Ishikawa (cell line): ENCODE data around the gene SKA1.

Experiments used
- CEBPB ChIP-seq: IDR thresholded peaks from 2 replicates; pipeline ENCODE4 v1.6.1; 2012
- CREB1 ChIP-seq: IDR thresholded peaks from 2 replicates; pipeline ENCODE4 v1.6.1; 2012; ENCODE audit warnings: low read depth
- EP300 ChIP-seq: IDR thresholded peaks from 2 replicates; pipeline ENCODE4 v1.6.1; 2012; ENCODE audit warnings: borderline replicate concordance
- FOXM1 ChIP-seq: IDR thresholded peaks from 2 replicates; pipeline ENCODE4 v1.6.1; 2012; ENCODE audit warnings: low read depth, borderline replicate concordance
- MAX ChIP-seq: IDR thresholded peaks from 2 replicates; pipeline ENCODE4 v1.6.1; 2012
- NFIC ChIP-seq: IDR thresholded peaks from 2 replicates; pipeline ENCODE4 v1.6.1; 2012
- RAD21 ChIP-seq: IDR thresholded peaks from 2 replicates; pipeline ENCODE4 v1.6.1; 2012; ENCODE audit warnings: low read depth
- REST ChIP-seq: IDR thresholded peaks from 2 replicates; pipeline ENCODE4 v1.6.1; 2012; ENCODE audit warnings: low read depth, mild to moderate bottlenecking
- TAF1 ChIP-seq: IDR thresholded peaks from 2 replicates; pipeline ENCODE4 v1.6.1; 2012; ENCODE audit warnings: low read depth, mild to moderate bottlenecking
- TEAD4 ChIP-seq: IDR thresholded peaks from 2 replicates; pipeline ENCODE4 v1.6.1; 2012
- YY1 ChIP-seq: IDR thresholded peaks from 2 replicates; pipeline ENCODE4 v1.6.1; 2012; ENCODE audit warnings: low read depth
- ZBTB7A ChIP-seq: IDR thresholded peaks from 2 replicates; pipeline ENCODE4 v1.6.1; 2012; ENCODE audit warnings: low read depth

- no peak for TF ChIP-seq EP300
- TF ChIP-seq NFIC: no peak
- TF ChIP-seq MAX: no peak
- no peak for TF ChIP-seq REST
- TF ChIP-seq YY1: no peak
- TF ChIP-seq TEAD4: no peak
- no peak for TF ChIP-seq RAD21
- TF ChIP-seq ZBTB7A: no peak
- no peak for TF ChIP-seq TAF1
- TF ChIP-seq CEBPB: no peak
- TF ChIP-seq CREB1: no peak
- TF ChIP-seq FOXM1: no peak
Observed at GRCh38 chr18:50399582-50399981, 24.7 kb downstream of the SKA1 start.
